H1 (cell line): ENCODE results near the gene BRINP3.

ENCODE experiments used
- EP300 ChIP-seq, 2 experiments: IDR thresholded peaks; 1 replicate in 1 of 2; 2 replicates in 1 of 2; pipeline ENCODE4 v1.6.1; 2011 to 2012; ENCODE audit warnings: low read depth in 2 of 2, low read length in 2 of 2, mild to moderate bottlenecking in 2 of 2, borderline replicate concordance in 1 of 2, inconsistent platforms in 1 of 2, moderate library complexity in 1 of 2
- HDAC6 ChIP-seq: IDR thresholded peaks from one replicate; pipeline ENCODE4 v1.7.1; 2012; ENCODE audit warnings: low read depth, mild to moderate bottlenecking, inconsistent platforms, low read length, moderate library complexity
- RXRA ChIP-seq: IDR thresholded peaks from 2 replicates; pipeline ENCODE4 v1.6.1; 2011; ENCODE audit warnings: low read depth, mild to moderate bottlenecking, low read length, moderate library complexity; ENCODE audit not compliant: insufficient read depth
- TF ChIP-seq, protein P1 (sequence below), 3 experiments: IDR thresholded peaks; 1 replicate in 2 of 3; 2 replicates in 1 of 3; pipeline versions ENCODE4 v1.5.1 to v1.6.1; 2011; ENCODE audit warnings: low read length in 3 of 3, mild to moderate bottlenecking in 3 of 3, inconsistent platforms in 2 of 3, low read depth in 1 of 3, moderate library complexity in 1 of 3; ENCODE audit not compliant: insufficient read depth in 1 of 3; ENCODE audit errors: control extremely low read depth in 1 of 3

DNA sequence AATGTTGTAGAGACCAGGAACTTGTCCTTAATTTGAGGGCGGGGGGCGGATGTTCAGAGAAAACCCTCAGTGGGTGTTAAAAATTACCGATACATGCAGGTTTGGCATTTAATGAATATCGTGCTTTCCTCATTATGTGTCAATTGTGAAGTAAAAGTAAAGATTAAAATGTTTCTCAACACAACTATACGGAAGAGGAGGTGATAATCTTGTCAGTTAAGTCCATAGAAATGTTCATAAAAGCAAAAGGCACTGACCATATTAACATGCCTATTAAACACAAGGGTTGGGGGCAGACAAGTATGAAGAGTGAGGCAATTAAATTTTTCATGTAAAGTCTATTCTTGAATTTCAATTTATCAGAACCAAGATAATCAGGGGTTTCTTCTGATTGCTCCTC, 1.3 kb downstream of the BRINP3 start:
- TF ChIP-seq, protein P1, sequence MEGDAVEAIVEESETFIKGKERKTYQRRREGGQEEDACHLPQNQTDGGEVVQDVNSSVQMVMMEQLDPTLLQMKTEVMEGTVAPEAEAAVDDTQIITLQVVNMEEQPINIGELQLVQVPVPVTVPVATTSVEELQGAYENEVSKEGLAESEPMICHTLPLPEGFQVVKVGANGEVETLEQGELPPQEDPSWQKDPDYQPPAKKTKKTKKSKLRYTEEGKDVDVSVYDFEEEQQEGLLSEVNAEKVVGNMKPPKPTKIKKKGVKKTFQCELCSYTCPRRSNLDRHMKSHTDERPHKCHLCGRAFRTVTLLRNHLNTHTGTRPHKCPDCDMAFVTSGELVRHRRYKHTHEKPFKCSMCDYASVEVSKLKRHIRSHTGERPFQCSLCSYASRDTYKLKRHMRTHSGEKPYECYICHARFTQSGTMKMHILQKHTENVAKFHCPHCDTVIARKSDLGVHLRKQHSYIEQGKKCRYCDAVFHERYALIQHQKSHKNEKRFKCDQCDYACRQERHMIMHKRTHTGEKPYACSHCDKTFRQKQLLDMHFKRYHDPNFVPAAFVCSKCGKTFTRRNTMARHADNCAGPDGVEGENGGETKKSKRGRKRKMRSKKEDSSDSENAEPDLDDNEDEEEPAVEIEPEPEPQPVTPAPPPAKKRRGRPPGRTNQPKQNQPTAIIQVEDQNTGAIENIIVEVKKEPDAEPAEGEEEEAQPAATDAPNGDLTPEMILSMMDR (IDR thresholded peaks at IDR 0.05; ENCODE audit: control extremely low read depth in 1 of 3, insufficient read depth in 1 of 3, low read depth in 1 of 3, low read length in 3 of 3) = no peak
- no peak for TF ChIP-seq EP300 (IDR thresholded peaks at IDR 0.05; ENCODE audit: borderline replicate concordance in 1 of 2, low read depth in 2 of 2, low read length in 2 of 2)
- TF ChIP-seq HDAC6 = no peak
- no peak for TF ChIP-seq RXRA
